Measurements from ENCODE around the gene VSTM2L. TPM values are rescaled to one million over a fixed set of nuclear protein-coding genes. Genes with fewer than 3 reads are reported as not detected.

The VSTM2L gene
- total and polyA plus RNA-seq, 12 donors = 1.8 to 17.2 (median 8.9) TPM

- Histone ChIP-seq H3K27me3 (peaks cover 0 to 8% (median 0%) of the 10 kb centered on the region in 7 donors), H3K9me3 (no peaks in the 10 kb centered on the region), H3K4me1 (peaks cover 0 to 18% (median 12%) of the 10 kb centered on the region in 9 donors), H3K27ac (no peak overlapping the region), H3K36me3 (no peaks in the 10 kb centered on the region), H3K4me3 (no peak overlapping the region)
- TF ChIP-seq, protein P1, sequence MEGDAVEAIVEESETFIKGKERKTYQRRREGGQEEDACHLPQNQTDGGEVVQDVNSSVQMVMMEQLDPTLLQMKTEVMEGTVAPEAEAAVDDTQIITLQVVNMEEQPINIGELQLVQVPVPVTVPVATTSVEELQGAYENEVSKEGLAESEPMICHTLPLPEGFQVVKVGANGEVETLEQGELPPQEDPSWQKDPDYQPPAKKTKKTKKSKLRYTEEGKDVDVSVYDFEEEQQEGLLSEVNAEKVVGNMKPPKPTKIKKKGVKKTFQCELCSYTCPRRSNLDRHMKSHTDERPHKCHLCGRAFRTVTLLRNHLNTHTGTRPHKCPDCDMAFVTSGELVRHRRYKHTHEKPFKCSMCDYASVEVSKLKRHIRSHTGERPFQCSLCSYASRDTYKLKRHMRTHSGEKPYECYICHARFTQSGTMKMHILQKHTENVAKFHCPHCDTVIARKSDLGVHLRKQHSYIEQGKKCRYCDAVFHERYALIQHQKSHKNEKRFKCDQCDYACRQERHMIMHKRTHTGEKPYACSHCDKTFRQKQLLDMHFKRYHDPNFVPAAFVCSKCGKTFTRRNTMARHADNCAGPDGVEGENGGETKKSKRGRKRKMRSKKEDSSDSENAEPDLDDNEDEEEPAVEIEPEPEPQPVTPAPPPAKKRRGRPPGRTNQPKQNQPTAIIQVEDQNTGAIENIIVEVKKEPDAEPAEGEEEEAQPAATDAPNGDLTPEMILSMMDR (IDR thresholded peaks at IDR 0.05) = no peak
- WGBS, 2 donors = 81 to 94% methylated on average over 4 of the region's 4 CpGs
- ATAC-seq (no peak), DNase-seq (no peak)
- intact Hi-C loops (cut with DNase I) = loop anchor here in 1 of 10 donors (10.0 kb wide), 2 partner anchors 60 to 330 kb away; no protein-coding TSS in a partner anchor
These were observed 8.5 kb upstream of the VSTM2L start for GRCh38 chr20:37894454-37894853.

GRCh38 chr20:37895166-37895565, 7.8 kb upstream of the VSTM2L start:
- ATAC-seq (no peak), DNase-seq (no peak)
- Histone ChIP-seq H3K4me1 (peaks cover 0 to 18% (median 12%) of the 10 kb centered on the region in 9 donors), H3K27ac (no peak overlapping the region), H3K4me3 (no peak overlapping the region), H3K9me3 (no peaks in the 10 kb centered on the region), H3K27me3 (peaks cover 0 to 11% (median 2%) of the 10 kb centered on the region in 7 donors), H3K36me3 (no peaks in the 10 kb centered on the region)
- intact Hi-C loops (cut with DNase I) = loop anchor here in 3 of 10 donors (5.0 to 10.0 kb wide), 4 partner anchors 60 to 330 kb away; no protein-coding TSS in a partner anchor
- 96 to 97% methylated on average over 6 of the region's 6 CpGs for WGBS, 2 donors
- TF ChIP-seq, protein P1 (IDR thresholded peaks at IDR 0.05) = no peak

- intact Hi-C loops (cut with DNase I) = loop anchor here in 3 of 10 donors (5.0 to 10.0 kb wide), 4 partner anchors 62 to 332 kb away; no protein-coding TSS in a partner anchor
- H3K27me3 ChIP-seq = peaks cover 0 to 29% (median 18%) of the 10 kb centered on the region in 7 donors
- WGBS, 2 donors = 28 to 35% methylated on average over 12 of the region's 12 CpGs
- no peak overlapping the region for H3K4me3 ChIP-seq
- DNase-seq (peak in 1 of 2 donors; percentile 32), ATAC-seq (peak; percentile 14 to 72 (median 54))
- H3K4me1 ChIP-seq = peaks cover 0 to 18% (median 12%) of the 10 kb centered on the region in 9 donors
- TF ChIP-seq, protein P1 (IDR thresholded peaks at IDR 0.05) = peak in 6 of 9 donors; percentile 15 to 48 (median 38)
- no peak overlapping the region for H3K27ac ChIP-seq
- H3K36me3 ChIP-seq = no peaks in the 10 kb centered on the region
- H3K9me3 ChIP-seq = no peaks in the 10 kb centered on the region
These were observed 5.9 kb upstream of the VSTM2L start for GRCh38 chr20:37896932-37897548.

DNA sequence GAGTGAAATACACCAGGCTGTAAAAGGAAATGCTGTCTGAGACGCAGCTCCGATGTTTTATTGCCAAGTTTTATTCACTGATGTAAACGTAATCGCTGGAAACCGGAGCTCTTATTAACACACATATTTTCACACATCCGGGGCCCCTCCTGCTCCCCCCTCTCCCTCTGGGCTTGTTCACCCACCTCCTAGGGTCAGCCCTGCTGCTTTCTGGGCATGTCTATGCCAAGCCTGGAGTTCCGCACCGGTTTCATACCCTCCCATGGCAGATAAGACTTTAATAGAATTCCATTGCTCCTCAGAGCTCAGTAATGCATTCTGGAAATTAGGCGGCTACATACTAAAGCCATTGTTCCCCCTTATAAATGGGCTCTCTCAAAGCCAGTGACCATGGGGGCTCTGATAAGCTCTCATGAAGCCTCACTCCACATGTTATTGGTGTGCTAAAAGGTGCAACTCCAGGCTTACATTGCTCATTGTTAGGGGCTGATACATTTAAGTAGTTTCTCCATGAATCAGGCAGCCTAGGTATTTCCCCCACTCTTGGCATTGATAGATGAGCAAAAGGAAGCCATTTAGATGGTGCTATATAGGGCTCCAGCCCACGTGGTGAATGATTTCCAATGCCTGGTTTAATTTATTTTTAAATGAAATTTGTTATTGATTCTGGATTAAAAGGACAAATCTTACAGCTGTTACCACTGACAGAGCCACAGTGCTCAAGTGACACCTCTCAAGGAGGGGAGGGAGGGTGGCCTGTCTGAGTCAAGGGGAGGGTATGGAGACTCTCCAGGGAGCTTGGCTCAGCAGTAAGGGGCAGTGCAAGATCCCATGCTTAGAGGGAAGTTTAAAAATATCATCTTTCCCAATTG, 4.5 kb upstream of the VSTM2L start:
- DNase-seq = no peak
- Histone ChIP-seq H3K27me3 (peaks cover 6 to 43% (median 32%) of the 10 kb centered on the region in 7 donors), H3K36me3 (no peaks in the 10 kb centered on the region), H3K27ac (no peak overlapping the region), H3K4me3 (no peak overlapping the region), H3K9me3 (no peaks in the 10 kb centered on the region), H3K4me1 (peaks cover 3 to 29% (median 12%) of the 10 kb centered on the region in 9 donors)
- TF ChIP-seq, protein P1 (IDR thresholded peaks at IDR 0.05) = no peak
- ATAC-seq = no peak
- WGBS, 2 donors = 64 to 66% methylated on average over 10 of the region's 10 CpGs
- intact Hi-C loops (cut with DNase I) = loop anchor here in 3 of 10 donors (5.0 to 10.0 kb wide), 4 partner anchors 64 to 334 kb away; no protein-coding TSS in a partner anchor
